ENCODE data around the gene EPB41L1. TPM values are rescaled to one million over a fixed set of nuclear protein-coding genes. Genes with fewer than 3 reads are reported as not detected.

The EPB41L1 gene
- total and polyA plus RNA-seq, 8 donors, result 33.8 to 80.1 (median 38.7) TPM

DNA sequence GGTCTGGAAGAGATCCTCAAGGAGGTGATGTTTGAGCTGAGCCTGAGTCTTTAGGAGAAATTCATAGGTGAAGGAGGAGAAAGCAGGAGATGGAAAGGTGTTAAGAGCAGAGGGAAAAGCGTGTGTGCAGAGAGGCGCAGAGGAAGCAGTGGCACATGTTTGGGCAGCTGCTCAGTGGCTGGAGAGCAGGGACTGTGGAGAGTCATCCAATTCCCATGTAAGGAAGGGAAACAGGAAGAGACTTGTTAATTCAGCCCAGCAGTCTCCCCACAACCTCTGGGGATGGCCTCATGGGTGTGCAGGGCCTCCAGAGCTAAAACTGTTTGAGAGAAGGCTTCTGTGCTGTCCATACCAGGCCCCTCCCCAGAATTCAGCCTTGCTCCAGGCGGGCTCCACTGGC, 98.0 kb downstream of the EPB41L1 start:
- H3K36me3 ChIP-seq, result peaks cover 0 to 91% of the 10 kb centered on the region in 2 donors
- intact Hi-C loops (cut with DNase I), result no loop called here
- DNase-seq (no peak), ATAC-seq (no peak)
- H3K27me3 ChIP-seq, result no peaks in the 10 kb centered on the region
- H3K4me3 ChIP-seq, result no peak overlapping the region
- no peak overlapping the region for H3K27ac ChIP-seq
- TF ChIP-seq, protein P1, sequence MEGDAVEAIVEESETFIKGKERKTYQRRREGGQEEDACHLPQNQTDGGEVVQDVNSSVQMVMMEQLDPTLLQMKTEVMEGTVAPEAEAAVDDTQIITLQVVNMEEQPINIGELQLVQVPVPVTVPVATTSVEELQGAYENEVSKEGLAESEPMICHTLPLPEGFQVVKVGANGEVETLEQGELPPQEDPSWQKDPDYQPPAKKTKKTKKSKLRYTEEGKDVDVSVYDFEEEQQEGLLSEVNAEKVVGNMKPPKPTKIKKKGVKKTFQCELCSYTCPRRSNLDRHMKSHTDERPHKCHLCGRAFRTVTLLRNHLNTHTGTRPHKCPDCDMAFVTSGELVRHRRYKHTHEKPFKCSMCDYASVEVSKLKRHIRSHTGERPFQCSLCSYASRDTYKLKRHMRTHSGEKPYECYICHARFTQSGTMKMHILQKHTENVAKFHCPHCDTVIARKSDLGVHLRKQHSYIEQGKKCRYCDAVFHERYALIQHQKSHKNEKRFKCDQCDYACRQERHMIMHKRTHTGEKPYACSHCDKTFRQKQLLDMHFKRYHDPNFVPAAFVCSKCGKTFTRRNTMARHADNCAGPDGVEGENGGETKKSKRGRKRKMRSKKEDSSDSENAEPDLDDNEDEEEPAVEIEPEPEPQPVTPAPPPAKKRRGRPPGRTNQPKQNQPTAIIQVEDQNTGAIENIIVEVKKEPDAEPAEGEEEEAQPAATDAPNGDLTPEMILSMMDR (IDR thresholded peaks at IDR 0.05), result no peak
- no peaks in the 10 kb centered on the region for H3K9me3 ChIP-seq
- no peaks in the 10 kb centered on the region for H3K4me1 ChIP-seq

DNA sequence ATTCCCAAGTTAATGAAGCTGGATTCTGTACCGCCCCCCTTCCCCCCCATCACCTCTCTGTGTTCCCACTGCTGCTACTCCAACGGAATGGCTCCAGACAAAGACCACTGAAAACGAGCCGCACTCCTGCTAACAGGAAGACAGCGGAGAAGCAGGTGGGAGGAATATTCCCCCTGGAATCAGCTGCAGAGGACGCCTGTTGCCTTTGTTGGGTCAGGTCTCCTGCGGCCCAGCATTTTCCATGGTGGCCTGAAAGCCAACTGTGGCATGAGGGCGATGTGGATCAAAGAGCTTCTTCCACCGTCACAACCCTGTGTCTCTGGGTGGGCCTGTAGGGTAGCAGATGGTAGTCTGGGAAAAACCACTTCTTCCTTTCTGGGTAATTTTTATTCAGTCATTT, 98.5 kb downstream of the EPB41L1 start:
- Histone ChIP-seq H3K27ac (no peak overlapping the region), H3K36me3 (peaks cover 0 to 89% of the 10 kb centered on the region in 2 donors), H3K9me3 (no peaks in the 10 kb centered on the region), H3K4me3 (no peak overlapping the region), H3K4me1 (no peaks in the 10 kb centered on the region), H3K27me3 (no peaks in the 10 kb centered on the region)
- intact Hi-C loops (cut with DNase I), result no loop called here
- TF ChIP-seq, protein P1 (IDR thresholded peaks at IDR 0.05), result no peak
- ATAC-seq (no peak), DNase-seq (no peak)

DNA sequence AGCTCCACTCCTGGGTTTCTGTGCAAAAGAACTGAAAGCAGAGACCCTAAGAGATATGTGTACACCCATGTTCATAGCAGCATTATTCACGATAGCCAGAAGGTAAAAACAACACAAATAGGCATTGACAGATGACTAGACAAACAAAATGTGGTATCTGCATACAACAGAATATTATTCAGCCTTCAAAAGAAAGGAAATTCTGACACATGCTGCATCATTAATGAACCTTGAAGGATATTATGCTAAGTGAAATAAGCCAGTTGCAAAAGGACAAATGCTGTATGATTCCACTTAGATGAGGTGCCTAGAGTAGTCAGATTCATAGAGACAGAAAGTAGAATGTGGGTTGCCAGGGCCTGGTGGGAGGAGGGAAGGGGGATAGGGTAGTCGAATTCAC, 99.5 kb downstream of the EPB41L1 start:
- DNase-seq, result no peak

DNA sequence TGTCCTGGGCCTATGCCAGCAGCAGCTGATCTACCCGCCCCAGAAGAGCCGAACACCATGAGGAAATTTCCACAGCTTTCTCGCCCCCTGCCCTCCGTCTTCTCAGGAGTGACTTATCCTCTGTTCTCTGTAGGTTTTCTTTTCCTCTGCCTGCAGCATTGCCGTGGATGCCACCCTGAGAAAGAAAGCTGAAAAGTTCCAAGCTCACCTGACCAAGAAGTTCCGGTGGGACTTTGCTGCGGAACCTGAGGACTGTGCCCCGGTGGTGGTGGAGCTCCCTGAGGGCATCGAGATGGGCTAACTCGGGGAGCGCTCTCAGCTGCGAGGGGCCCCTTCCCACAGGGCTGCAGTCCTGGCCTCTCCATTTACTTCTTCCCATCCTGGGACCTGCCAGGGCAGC, 100.9 kb downstream of the EPB41L1 start:
- Histone ChIP-seq H3K4me1 (no peaks in the 10 kb centered on the region), H3K36me3 (peaks cover 0 to 66% of the 10 kb centered on the region in 2 donors), H3K9me3 (no peaks in the 10 kb centered on the region), H3K4me3 (no peak overlapping the region), H3K27me3 (no peaks in the 10 kb centered on the region), H3K27ac (no peak overlapping the region)
- TF ChIP-seq, protein P1 (IDR thresholded peaks at IDR 0.05), result no peak
- no peak for ATAC-seq
- intact Hi-C loops (cut with DNase I), result no loop called here
- DNase-seq, result no peak

More for the DNA sequence above, 99.5 kb downstream of the EPB41L1 start:
- no peak overlapping the region for H3K27ac ChIP-seq
- no peak overlapping the region for H3K4me3 ChIP-seq
- H3K4me1 ChIP-seq, result no peaks in the 10 kb centered on the region
- ATAC-seq, result no peak
- intact Hi-C loops (cut with DNase I), result no loop called here
- TF ChIP-seq, protein P1 (IDR thresholded peaks at IDR 0.05), result no peak
- peaks cover 0 to 79% of the 10 kb centered on the region in 2 donors for H3K36me3 ChIP-seq
- H3K9me3 ChIP-seq, result no peaks in the 10 kb centered on the region
- H3K27me3 ChIP-seq, result no peaks in the 10 kb centered on the region

DNA sequence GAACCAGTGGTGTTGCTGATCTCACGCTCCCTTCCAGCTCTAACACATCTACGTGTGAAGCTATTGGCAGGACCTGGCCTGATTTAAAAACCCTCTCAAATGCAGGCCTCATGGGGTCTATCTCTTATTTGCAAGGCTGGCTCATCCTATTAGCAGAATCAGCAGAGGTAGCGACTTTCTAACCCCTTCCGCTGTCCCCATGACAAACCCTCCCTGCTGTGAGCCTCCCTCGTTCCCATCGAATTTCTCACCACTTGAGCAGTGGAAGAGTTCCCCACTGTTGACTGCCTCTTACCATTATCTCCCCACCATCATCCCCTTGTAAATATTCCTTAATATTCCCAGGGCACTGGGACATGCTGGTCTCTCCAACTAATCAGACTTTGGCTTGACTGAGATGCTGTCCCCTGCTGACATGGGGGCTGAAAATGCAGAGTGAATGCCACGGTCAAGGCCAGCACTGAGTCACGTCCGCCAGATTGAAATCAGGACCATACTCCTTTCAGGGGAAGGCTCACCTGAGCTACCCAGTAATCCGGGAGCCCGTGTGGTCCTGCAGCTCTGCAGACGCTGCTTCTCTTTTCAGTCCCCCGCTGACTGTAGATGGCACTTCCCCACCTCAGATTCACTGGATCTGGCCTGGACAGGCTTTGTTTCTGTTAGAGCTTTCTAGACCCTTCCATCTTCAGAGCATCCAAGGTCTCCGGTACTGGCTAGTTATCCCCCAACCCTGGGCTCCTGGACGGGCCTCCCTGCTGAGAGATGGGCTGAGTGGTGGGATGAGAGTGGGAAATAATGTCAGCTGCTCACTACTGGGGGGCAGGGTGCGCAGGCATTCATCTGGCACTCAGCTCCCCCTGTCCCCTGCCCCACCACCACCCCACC, 104.9 kb downstream of the EPB41L1 start:
- Histone ChIP-seq H3K27ac (no peak overlapping the region), H3K9me3 (no peaks in the 10 kb centered on the region), H3K36me3 (peaks cover 0 to 33% of the 10 kb centered on the region in 2 donors), H3K4me1 (no peaks in the 10 kb centered on the region), H3K4me3 (no peak overlapping the region), H3K27me3 (no peaks in the 10 kb centered on the region)
- TF ChIP-seq, protein P1 (IDR thresholded peaks at IDR 0.05), result no peak
- intact Hi-C loops (cut with DNase I), result no loop called here
- ATAC-seq (no peak), DNase-seq (no peak)
